GM19043 (cell line): ENCODE results near the gene RAB36.

ENCODE experiments used
- ATAC-seq: cut with Tn5 transposase; IDR thresholded peaks from one replicate; pipeline ENCODE4 v1.9.1; 2021; ENCODE audit warnings: low read depth; ENCODE audit not compliant: unreplicated experiment

Gene RAB36, protein sequence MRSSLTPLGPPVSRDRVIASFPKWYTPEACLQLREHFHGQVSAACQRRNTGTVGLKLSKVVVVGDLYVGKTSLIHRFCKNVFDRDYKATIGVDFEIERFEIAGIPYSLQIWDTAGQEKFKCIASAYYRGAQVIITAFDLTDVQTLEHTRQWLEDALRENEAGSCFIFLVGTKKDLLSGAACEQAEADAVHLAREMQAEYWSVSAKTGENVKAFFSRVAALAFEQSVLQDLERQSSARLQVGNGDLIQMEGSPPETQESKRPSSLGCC

GRCh38 chr22:23144932-23145877 is at the start of gene RAB36:
Gene RAB36 (plus strand): TSS chr22:23145477. CDS start chr22:23146617, 1,140 bp downstream.
- no peak for ATAC-seq

- no peak for ATAC-seq
Measured at GRCh38 chr22:23095733-23096342, 49.4 kb upstream of the RAB36 start.

DNA sequence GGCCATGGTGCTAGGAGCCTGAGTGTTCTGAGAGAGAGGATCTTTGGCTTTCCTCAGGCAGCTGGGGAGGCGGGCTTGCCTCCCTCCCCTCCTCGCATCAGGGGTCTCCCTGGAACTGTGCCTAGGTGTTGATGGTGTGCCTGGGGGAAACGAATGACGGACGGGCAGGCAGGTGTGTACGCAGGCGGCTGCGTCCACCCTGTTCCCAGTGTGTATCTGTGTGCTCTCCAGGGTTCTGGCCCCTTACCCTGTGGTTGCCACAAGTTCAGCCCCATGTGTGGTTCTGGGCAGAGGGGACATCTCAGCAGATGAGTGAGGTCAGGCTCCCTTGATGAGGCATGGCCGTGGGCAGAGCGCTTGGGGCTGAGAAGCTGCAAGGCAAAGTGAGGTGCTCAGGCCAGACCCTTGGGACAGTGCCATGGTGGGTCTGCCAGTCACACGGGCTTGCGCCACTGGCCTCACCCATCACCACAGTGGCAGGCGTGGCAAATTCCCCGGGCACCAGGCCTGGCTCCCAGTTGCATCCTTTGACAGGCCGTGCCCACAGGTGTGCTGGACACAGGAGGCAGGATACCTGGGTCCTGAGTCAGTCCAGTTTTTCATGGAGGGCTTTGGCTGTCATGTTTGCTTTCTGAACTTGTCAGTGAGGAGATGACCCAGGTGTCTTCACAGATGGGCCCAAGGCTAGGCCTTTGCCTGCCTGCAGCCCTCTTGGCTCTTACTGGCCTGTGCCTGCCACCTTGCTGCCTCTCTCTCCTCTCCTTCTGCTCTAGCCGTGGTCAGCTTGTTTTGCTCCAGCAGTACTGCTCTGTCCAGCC is 47.7 kb upstream of the RAB36 start:
- no peak for ATAC-seq

- ATAC-seq = no peak
Measured at GRCh38 chr22:23098230-23098705, 47.0 kb upstream of the RAB36 start.

DNA sequence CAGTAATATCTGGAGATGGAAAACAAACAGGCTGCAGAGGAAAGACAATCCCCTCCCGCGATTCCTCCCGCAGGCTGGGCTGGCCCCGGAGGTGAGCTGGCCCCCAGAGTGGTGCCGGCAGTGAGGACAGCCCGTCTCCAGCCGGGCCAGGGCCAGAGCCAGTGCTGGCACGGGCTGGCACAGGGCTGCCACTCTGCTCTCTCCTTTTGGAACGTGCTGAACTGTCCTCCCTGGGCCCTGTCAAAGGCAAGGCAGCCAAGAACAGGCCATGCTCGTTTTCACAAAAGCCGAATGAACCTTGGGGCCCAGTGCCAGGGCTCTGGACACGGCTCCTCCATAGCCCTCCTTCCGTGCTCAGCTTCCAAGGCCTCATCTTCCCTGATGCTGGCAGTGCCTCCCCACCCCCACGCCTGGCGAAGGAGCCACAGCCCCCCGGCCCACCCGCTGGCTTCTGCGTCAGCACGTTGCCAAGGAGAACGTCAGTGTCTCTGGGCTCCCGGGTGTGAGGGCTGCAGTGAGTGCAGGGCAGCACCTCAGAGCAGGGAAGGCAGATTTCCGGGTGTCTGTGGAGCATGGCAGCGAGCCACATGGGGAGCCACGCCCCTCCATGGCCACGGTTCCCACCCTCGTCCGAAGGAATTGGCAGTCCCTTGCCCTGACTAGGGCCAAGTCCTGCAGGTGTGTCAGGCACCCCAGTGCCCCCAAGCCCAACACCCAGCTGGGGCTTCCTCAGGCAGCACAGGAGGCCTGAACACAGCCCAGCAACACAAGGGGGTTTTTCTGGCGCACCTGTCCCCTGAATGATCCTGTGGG is 46.4 kb upstream of the RAB36 start:
- ATAC-seq = no peak

GRCh38 chr22:23099531-23099804 is 45.8 kb upstream of the RAB36 start:
- ATAC-seq = no peak

DNA sequence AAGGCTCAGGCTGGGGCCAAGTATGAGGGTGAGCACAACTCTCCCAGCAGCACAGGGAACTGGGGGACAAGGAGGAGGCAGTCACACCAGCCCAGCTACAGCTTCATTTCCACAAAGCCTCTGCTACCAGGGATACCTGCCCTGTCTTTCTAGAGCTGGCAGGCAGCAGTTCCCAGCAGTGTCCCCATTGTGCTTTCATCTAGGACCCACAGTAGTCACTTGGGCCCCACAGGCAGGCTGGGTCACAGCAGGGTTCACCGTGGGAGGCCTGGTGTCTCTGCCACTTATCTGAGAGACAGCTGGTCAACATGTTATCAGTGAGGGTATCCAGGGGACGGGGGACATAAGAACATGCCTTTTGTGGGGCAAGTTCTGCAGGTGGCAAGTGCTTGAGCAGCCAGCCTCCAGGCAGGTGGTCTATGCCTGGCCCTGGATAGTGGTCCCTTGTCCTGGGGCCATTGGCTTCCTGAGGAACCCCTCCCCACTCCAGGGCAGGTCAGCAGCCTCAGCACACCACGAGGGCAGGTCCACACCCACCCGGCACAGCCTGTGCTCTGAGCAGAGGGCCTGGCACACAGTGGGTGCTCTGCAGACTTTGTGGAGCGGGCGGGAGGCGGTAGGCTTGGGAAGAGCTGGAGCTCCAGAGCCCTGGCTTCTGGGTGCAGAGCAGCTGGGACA is 45.0 kb upstream of the RAB36 start:
- ATAC-seq = no peak

DNA sequence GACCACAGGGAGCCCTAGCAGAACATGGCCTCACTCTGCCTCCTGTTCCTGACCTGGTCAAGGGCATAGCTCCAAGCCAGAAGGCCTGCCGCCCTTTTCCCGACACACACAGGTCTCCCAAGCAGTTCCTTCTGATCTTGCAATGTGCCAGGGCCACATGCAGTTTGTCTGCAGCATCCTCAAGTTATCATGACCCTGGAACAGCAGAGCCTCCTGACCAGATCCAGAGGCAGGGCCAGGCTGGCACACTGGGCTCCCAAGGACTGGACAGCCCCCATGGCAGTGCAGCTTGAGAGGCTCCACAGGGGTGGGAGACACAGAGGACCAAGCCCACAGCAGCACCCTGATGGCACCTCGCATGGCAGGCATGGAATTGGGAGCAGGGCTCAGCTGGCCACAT is 43.8 kb upstream of the RAB36 start:
- ATAC-seq = no peak

DNA sequence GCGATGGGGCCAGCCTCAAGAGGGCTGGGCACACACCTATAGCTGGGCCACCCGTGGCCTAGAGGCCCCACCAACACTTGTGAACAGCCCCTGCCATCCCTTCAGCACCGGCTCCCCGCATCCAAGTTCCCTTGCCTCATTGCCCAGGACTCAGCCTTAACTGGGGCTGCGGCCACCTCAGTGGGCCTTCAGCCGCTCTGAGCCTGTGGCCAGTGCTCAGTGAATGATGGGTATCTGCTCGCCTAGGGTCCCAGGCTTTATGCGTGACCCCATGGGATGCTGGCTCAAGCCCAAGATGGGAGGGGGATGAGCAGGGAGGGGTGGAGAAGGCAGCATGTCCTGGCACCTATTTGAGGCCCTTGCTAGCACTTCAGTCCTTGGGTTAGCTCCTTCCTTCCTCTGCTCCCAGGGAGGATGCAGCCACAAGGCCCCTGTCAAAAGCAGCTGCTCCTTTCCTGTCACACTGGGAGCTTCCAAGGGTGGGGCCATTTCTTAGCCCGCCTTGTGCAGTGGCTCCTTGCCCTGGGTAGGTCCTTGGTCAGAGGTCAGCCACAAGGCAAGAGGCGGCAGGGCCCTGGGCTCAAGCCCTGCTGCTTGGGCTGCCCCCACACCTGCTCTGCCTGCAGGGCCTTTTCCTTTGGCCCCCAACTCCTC is 43.1 kb upstream of the RAB36 start:
- no peak for ATAC-seq

DNA sequence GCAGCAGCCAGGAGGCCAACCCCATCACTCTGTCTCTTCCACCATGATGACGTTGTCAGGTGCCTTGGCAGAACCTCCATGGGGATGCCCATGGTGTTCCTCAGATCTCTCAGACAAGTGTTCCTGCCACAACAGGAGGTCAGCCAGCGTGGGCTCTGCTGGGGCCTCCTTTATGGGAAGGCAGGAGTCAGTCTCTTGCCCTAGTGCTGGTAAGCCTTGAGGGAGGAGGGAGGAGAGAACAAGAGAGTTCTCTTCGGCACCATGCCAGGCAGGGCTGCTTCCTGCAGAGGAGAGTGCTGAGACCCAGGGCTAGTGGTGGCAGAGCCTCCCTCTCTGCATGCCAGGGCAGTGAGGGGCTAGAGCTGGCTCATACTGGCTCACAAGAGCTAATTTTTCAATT is 42.5 kb upstream of the RAB36 start:
- ATAC-seq = no peak

GRCh38 chr22:23103199-23103954 is 41.9 kb upstream of the RAB36 start:
- no peak for ATAC-seq

DNA sequence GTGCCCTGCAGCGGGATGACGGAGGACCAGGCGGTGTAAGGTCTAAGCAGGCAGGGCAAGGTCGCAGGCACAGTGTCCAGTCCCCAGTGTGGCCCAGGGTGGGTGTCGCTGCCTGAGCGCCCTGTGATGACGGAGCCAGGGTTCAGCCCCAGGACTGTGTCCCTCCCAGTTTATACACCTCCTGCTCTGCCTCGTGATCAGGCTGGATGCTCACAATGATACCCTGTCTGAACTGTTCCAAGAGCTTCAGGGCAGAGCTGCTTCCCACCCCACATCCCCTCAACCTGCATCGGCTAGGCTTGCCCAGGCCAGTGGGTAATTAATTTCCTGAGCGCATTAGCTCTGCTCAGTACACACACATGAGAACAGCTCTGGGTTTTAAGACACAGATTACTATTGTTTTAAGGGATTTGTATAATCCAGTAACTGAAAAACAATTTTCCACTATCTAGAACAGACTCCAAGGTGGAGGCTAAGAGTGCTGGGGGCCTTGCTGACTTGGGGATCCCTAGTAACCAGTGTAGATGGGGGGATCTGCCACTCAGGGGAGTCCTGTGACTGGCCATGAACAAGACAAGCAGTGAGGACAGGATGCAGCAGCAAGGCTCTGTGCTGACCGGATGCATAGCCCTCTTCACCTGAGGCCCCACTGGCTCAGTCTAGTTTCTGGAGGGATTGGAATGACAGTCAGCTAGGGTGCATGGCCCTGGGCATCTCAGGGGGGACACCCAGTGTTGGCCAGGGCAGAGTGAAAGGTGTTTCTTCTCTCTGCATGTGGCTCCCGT is 40.9 kb upstream of the RAB36 start:
- no peak for ATAC-seq

- ATAC-seq = no peak
Measured at GRCh38 chr22:23105304-23105703, 40.0 kb upstream of the RAB36 start.

DNA sequence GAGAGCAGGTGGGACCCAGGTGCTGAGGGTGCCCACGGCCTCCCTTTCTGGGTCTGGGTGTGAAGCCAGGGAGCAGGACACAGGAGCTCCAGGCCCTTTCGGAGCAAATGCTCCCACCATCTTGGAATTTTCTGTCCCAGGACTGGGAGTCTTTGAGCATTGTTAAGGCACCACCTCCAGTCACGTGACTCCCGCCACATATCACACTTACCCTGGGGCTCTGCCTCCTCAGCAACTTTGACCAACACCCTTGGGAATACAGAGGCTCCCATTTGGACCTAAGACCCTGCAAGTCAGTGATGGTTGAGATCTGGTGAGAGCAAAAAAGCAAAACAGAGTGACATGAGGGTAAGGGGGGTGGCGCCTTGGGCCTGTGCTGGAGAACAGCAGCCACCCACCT is 39.4 kb upstream of the RAB36 start:
- no peak for ATAC-seq

- ATAC-seq = no peak
Measured at GRCh38 chr22:23106344-23106743, 38.9 kb upstream of the RAB36 start.

DNA sequence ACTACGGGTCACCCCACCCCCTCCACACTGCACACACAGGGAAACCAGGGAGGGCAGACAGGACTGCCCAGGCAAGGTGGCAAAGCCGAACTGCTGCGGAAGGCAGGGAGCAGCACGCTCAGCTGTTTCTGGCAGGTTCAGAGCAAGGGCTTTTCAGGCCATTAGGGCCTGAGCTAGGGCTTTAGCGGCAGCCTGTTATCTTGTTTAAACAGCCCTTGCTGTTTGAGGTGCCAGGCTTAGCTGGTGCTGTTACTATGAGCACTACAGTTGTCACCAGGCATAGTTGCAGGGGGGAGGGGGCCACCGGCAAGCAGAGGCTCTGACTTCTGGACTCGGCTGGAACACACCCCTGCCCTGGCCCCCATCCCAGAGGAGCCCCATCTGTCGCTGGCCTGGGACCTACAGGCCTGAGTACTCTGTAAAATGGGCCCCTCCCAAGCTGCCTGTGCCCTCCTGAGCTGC is 38.3 kb upstream of the RAB36 start:
- no peak for ATAC-seq
